HG03571 (cell line): ENCODE results near the gene SLC38A8.

Source experiments
- ATAC-seq: cut with Tn5 transposase; IDR thresholded peaks from one replicate; pipeline ENCODE4 v1.9.1; 2021; ENCODE audit not compliant: unreplicated experiment

Gene SLC38A8

DNA sequence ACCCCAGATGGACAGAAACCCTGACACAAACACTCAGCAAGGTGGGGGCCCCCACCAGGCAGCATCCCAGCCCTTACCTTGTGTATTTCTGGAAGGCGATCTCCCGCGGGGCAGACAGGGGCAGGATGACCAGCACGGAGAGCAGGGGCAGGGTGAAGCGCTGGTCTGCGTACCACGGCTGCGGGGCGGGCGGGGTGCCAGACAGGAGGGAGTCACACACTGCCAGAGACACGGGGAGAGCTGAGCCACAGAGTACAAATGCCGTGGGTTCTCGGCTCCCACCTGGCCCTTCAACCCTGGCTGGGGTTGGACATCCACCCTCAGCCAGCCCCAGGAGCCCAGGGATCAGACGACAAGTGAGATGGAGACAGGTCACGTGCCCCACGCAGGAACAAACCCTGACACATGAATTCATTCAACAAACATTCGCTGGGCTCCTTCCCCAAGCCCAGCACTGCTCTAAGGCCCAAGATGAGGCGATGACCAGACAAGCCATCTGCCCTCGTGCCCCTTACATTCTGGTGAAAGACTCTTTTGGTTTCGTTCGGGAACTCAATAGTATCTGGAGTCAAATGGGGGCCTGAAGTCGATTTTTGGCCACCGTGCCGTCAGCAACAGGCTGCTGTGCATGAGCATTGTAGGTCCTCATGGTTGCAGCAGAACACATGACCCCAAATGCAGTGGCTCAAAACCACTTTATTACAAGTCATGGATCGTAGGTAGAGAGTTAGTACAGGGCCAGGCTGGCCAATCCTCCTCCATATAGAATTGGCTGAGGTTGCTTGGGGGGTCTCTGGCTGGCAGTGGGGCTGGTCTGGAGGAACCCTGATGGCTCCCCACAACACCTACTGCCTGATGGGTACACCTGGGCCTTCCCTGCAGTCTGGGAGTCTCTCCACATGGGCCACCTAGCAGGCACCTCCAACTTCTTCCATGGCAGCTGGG is 9.1 kb downstream of the SLC38A8 start:
- ATAC-seq = no peak

DNA sequence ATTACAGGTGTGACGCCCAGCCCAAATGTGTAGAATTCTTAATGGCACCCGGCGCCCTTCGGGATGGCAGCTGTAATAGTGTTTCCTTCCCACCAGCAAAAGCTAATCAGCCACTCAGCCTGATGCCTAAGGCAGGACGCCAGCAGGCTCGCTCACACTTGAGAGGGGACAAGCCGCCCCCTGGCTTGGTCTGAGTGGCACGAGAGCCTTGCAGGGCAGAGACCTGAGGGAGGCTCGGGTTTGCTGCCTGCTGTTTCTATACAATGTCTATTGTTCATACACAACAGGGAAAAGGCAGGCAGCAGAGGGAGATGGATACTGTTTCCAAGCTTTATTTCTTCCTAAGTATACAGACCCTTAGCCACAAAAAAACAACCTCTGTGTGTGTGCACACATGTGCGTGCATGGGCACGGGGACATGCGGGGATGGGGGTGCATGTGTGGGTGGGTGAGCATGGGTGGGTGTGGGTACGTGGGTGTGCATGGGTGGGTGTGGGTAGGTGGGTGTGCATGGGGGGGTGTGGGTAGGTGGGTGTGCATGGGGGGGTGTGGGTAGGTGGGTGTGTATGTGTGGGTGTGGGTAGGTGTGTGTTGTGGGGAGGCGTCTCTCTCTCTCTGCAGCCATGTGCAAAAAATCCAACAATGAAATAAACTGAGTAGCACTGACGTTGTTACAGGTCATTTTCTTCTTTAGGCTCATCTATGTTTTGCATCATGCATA is 10.0 kb downstream of the SLC38A8 start:
- ATAC-seq = no peak

DNA sequence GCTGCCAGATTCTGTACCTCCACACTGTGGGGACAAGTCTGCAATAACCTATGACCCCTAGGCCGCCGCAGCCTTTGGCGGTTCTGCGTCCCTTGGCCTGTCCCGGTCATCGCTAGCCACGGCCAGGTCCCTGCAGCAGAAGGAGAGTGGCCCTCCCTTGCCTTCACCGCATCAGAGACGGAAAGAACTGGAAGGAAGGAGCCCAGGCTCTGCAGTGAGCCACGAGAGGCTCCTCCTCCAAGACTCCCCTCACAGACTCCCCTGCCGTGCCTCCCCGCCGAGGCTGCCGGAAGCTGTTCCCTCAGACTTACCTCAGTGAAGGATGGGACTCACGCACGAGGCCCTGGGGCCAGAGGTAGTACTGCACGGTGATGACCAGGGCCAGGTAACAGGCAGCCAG is 11.0 kb downstream of the SLC38A8 start:
- no peak for ATAC-seq

DNA sequence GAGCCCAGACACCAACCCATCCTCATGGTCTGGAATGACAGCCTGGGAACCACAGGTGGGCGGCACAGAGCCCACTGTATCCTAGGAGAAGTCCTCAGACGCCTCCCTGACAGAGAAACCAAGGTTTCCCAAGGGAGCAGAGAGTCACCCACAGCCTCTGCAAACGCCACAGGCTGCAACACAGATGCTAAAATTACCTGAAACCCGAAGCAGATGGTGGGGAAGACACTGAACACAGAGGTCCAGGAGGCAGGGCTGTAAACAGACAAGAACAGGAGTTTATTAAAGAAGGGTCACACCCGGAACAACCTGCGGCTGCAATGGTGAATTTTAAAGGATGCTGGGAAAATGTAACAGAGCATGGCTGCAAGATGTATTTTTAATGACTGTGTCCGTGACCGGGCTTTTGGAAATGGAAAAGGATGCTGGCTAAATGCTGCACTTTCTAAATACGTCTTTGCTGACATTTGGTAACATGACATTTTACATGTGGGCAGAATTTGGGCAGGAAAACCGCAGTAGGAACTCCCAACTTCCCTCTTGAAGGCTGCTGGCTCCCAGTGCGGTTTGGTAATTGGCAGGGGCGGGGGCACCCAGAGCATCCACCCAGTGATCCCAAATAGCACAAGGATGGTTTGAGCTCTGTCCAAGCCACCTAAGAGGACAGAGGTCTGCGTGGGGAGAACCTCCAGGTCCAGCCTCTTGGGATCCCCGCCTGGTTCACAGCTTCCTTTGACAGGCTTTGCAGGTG is 13.1 kb downstream of the SLC38A8 start:
- no peak for ATAC-seq

DNA sequence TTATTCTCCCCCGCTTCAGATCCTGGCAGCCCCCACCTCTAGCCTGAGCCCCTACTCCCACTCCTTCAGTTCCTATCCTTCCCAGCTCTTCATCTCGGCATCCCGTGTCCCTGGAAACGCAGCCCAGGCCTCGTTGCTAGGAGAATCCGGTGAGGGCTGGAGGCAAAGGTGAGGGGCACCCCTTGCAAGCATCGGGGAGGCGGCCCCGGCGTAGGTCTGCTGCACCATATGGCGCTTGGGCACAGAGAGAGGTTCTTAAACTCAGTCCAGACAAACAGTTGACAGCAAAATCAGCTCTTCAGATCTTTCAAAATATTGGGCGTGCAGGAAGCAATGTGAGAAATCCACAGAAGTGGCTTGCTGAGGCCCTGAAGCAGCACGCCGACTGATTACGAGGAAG is 15.0 kb downstream of the SLC38A8 start:
- no peak for ATAC-seq

DNA sequence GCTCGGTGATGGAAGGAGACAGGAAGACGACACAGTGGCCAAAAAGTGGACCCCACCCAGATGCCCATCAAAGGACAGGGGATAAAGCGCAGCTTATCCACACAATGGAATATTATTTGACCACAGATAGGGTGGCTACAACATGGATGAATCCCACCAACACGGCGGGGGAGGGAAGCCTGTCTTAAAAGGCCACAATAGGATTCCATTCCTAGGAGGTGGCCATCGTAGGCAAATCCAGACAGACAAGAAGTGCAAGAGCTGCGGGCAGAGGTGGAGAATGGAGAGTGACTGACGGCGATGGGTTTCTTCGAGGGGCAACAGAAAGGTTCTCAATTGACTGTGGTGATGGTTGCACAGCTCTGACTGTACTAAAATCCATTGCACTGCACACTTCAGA is 16.0 kb downstream of the SLC38A8 start:
- no peak for ATAC-seq

DNA sequence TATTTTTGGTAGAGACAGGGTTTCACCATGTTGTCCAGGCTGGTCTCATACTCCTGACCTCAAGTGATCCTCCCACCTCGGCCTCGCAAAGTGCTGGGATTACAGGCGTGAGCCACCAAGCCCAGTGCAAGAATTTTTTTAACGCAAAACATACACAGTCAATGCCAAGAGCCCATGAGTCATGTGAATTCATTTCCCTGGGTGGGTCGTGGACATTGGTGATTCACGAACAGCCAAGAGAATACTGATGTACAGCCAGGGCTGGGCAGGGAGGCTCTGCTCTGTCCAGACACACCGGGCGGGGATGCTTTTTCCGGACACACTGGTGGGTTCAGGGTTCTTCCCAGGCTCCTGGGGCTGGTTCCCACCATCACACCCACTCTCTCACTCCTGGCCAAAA is 17.7 kb downstream of the SLC38A8 start:
- no peak for ATAC-seq

DNA sequence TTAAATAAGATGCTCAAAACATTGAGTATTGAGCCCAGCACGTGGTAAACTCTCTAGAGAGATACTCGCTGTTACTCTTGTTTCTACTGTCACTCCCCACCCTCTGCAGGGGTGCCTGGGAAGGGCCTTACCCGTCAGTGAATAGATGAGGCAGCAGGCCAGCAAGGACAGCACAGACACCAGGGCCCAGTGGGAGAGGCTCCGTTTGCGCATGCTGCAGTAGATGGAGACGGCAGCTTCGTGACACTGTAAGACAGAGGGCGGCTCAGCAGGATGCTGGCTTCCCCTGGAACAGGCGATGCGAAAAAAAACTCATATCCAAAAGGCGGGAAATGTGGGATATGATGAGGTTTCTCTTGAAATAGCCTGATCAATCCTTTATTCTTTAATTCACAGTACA is 20.0 kb downstream of the SLC38A8 start:
- no peak for ATAC-seq

DNA sequence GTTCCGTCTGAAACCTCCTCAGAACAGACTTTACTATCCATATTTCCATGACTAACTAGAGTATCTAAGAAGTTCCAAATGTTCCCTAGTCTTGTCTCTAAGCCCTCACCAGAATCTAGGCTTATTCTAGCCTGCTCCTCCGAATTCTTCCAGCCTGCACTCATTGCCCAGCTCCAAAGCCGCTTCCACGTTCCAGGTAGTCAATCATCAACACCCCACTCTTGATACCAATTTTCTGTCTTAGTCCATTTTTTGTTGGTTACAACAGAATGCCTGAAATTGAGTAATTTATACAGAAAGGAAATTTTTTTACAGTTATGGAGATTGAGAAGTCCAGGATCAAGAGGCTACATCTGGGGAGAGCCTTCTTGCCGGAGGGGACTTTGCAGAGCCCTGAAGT is 21.1 kb downstream of the SLC38A8 start:
- no peak for ATAC-seq

DNA sequence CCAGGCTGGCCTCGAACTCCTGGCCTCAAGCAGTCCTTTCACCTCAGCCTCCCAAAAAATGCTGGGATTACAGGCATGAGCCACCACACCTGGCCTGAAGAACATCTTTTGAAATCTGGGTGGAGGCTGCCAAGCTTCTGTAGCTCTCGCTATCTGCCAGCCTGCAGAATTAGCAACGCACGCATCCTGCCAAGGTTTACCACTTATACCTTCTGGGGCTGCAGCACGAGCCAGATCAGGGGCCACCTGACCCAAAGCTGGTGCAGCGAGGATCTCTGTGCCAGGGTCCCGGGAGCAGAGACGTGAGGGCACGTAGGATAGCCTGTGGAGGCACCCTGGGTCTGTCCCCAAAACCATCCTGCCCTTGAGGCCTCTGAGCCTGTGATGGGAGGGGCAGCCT is 22.2 kb downstream of the SLC38A8 start:
- no peak for ATAC-seq

DNA sequence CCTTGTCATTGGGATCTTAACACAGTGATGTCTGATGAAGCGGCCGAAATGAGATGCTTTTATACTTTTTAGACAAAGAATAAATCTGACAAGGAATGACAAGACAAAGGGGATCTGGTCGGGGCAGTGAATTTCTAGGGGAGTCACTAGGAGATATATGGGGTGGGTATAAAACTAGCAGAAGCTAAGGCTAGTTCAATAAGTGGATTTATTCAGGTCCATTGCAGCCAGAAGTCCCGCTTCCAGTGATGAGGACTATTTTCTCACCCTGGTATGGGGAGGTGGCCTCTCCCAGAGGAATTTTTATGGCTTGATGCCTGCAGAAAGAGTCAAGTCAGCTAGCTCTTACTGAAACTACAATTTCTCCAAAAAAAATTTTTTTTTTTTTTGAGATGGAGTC is 23.9 kb downstream of the SLC38A8 start:
- ATAC-seq = no peak

DNA sequence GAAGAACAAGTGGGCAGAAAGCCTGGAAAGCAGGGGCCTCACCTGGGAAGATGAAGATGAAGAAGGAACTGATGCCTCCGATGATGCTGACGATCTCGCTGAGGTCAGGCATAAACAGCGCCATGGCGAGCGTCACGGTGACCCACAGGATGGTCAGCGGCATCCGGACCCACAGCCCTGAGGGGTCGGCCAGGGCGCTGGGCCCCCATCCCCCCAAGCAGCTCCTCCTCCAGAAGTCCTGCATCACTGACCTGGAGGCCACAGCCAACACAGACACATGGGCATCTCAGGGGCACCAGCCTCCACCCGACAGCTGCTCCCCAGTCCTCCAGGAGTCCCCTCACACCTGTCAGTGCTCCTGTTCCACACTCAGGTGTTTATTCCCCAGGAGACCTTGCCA is 26.1 kb downstream of the SLC38A8 start:
- ATAC-seq = no peak

DNA sequence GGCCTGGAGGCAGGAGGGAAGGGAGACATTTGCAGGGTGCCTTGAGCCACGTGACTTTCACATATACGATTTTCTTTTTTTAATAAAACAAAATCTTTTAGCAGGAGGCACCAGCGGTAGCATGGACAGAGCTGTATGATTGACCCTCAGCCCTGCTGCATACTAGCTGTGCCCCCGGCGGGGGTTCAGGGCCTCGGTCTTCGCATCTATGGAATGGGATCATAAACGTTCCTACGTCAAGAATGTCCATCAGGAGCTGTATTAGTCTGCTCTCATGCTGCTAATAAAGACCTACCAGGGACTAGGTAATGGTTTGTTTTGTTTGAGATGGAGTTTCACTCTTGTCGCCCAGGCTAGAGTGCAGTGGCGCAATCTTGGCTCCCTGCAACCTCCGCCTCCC is 27.2 kb downstream of the SLC38A8 start:
- ATAC-seq = no peak

DNA sequence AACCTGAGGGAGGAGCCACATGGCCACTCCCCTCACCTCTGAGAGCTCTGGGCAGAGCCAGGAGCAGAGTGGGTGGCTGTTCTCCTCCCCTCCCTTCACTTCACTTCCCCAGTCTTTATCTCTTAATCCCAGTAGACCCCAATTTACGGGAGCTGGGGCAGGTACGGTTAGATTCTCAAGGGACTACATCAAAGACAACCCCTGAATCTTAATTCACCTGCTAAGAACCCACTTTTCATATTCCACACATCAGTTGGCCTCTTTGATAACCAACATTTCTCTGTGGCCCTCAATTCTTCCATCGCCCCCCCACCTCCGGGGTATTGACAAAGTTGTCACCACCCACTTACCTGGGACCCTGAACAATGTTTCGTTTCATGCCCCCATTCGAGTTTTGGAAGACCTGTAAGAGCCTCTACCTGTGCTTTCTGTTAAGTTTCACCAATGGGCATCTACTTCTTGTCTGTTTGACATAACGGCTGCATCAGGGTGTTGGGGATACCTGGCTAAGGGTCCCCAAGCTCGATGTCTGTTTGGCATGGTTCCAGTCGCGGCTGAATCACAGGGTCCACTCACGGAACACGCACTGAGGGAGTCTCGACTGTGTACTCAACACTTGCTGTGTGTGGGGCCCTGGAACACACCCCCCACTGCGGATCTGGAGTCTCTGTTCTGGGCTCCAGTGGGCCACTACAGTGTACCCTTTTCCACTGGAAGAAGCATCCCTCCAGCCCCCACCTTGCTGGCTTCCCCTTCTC is 27.8 kb downstream of the SLC38A8 start:
- ATAC-seq = no peak

DNA sequence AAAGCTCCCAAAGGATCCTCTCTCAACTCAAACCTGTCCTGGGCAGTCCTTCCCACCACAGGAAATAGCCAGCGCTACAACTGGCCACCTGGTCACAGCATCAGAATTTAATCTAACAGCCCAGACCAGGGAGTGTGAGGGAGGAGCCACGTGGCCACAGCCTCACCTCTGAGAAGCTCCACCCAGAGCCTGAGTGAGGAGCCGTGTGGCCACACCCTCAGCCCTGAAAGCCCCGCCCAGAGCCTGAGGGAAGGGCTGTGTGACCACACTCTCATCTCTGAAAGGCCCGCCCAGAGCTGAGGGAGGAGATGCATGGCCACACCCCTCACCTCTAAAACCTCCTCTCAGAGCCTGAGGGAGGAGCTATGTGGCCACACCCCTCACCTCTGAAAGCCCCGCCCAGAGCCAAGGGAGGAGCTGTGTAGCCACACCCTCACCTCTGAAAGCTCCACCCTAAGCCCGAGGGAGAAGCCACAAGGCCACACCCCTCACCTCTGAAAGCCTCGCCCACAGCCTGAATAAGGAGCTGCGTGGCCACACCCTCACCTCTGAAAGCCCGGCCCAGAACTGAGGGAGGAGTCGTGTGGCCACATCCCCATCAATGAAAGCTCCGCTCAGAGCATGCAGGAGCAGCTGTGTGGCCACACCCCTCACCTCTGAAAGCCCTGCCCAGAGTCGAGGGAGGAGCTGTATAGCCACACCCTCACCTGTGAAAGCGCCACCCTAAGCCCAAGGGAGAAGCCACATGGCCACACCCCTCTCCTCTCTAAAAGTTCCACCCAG is 28.6 kb downstream of the SLC38A8 start:
- peak; percentile 76 for ATAC-seq

DNA sequence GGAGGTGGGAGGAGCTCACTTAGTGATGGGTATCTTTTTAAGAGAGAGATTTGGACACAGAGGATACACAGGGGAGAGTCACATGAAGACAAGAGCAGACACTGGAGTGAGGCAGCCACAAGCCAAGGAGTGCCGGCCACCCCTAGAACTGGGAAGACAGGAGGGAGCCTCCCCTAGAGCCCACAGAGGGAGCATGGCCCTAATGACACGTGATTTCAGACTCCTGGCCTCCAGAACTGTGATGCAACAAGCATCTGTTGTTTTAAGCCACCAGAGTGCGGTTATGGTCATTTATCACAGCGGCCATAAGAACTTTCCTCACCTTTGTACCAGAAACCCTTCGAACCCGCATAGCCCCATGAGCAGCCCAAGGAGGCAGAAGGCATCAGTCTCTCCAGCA is 33.3 kb downstream of the SLC38A8 start:
- no peak for ATAC-seq

DNA sequence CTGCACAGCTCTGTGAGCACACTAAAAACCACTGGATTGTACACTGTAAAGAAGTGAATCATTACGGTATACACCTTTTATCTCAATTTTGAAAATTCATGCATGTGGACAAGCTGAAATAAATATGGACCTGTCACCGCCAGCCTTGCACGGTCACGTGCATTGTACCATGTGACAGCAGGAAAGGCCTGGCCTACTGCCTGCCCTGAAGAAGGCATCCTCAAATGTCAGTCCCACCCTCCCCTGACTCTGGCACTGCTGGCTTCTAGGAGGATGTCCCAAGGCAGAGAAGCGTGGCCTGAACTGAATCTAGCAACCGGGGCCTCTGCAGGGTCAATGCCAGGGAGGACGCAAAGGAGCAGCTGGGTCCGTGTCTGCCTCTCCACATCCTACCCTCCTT is 34.6 kb downstream of the SLC38A8 start:
- ATAC-seq = no peak

DNA sequence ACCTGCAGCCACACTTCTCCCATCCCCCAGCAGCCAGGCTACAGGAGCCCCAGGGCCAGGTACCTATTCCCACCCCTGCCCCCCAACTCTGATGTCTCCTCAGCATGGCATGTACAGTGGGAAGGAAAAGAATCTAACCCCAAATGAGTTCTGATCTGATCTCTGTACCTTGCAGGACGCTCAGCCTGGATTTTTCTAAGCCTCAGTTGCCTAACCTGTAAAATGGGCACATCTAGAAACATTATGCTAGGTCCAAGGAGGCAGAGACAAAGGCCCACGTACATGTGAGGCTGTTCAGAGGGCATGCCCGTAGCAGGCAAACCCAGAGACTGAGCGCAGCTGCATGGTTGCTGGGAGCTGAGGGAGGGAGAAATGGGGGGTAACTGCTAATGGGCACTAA is 35.1 kb downstream of the SLC38A8 start:
- no peak for ATAC-seq

DNA sequence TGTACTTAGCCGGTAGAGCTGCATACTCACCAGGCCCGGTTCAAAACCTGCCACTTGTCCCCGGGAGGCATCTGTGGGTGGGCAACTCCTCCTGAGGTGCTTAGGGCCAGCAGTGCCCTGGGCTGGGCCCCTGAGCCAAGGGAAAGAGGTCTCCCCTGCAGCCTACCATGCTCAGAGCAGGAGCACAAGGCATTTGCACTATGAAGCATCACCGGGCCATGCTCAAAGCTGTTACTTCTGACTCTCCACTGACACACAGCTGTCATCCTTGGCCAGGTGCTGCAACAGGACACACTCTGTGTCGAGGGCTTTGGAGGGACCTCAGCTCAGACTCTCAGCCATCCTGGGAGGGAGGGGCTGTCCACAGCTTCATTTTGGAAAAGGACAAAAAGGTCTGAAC is 37.2 kb downstream of the SLC38A8 start:
- no peak for ATAC-seq

DNA sequence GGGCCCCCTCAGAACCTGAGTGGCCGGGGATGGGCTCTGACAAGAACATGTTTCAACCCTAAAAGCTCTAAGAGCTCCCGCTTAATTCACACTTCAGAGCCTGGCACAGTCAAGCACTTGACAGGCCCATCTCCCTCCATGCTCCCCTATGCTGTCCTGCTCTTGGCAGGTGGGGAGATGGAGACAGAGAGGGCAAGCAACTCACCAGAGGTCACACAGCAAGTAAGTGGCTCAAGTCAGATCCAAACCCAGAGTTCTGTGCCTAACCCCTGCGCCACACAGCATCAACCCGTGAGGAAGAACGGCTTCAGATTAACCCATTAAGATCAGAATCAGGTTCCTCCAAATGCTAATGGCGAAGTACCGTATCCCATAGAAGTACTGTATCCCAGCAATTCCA is 38.2 kb downstream of the SLC38A8 start:
- ATAC-seq = no peak
